Measurements from ENCODE around the gene FLOT1.

The FLOT1 gene

DNA sequence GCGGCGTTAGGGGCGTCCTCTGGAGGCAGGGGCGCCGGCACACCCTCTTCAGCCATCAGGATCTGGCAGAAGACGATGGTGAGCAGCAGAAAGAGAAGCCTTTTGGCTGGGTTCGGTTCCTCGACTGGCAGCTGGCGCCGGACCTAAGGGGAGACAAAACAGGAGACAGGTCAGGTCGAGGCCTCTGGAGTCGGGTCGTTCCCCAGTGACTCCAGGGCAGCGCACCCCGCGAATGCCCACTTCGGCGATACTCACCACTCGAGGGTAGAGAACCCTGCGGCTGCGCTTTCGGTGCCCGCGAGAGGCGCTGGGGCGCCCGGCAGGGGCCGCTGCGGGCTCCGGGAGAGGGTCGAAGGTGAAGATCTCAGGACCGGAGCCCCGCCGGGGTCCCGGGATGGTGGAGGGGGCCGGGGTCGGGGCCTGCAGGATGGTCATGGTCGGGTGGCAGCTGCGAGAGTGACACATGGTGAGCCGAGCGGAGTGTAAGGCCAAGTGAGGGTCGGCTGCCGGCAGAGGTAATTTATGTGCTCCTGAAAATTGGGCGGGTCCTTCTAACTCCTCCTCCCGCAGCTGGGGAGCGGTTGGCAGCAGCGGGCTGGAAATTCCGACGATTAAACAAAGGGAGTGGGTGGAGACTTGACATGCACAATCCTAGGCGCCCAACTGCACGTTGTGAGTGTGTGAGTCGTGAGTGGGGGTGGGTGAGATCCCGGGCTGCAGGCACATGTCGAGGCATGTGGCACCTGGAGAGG, 1.7 kb upstream of the FLOT1 start, which contains the start of gene IER3 (continued):
- TF ChIP-seq ZNF561 (tag by site-specific recombination; IDR thresholded peaks at IDR 0.05; ENCODE audit: borderline replicate concordance) (peak; percentile 99), ZNF544 (tag by site-specific recombination; IDR thresholded peaks at IDR 0.05) (no peak), ZNF560 (tag by site-specific recombination; IDR thresholded peaks at IDR 0.05; ENCODE audit: borderline replicate concordance) (no peak), ZNF48 (tag by site-specific recombination; IDR thresholded peaks at IDR 0.05) (no peak), ZNF426 (tag by site-specific recombination; IDR thresholded peaks at IDR 0.05) (no peak), ZNF341 (tag by site-specific recombination; IDR thresholded peaks at IDR 0.05; ENCODE audit: low read depth) (peak; percentile 82), ZNF621 (tag by site-specific recombination; IDR thresholded peaks at IDR 0.05) (no peak), KLF10 (tag by site-specific recombination; IDR thresholded peaks at IDR 0.05) (no peak), KLF9 (tag by site-specific recombination; IDR thresholded peaks at IDR 0.05; ENCODE audit: low read depth) (peak; percentile 74), ZNF747 (tag by site-specific recombination; IDR thresholded peaks at IDR 0.05) (no peak), ZBTB1 (tag by site-specific recombination; IDR thresholded peaks at IDR 0.05) (no peak), ZNF701 (tag by site-specific recombination; IDR thresholded peaks at IDR 0.05) (no peak), ZNF140 (tag by site-specific recombination; IDR thresholded peaks at IDR 0.05) (no peak), ZNF558 (tag by site-specific recombination; IDR thresholded peaks at IDR 0.05) (no peak), ZBTB20 (tag by site-specific recombination; IDR thresholded peaks at IDR 0.05) (peak; percentile 73; the same call in 1 of the 2 replicates), WT1 (tag by site-specific recombination; IDR thresholded peaks at IDR 0.05) (peak; percentile 69), ZNF530 (tag by site-specific recombination; IDR thresholded peaks at IDR 0.05; ENCODE audit: low read depth) (no peak), ZNF777 (tag by site-specific recombination; IDR thresholded peaks at IDR 0.05; ENCODE audit: borderline replicate concordance) (no peak), ZNF10 (tag by site-specific recombination; IDR thresholded peaks at IDR 0.05) (peak; percentile 32; the same call in 1 of the 2 replicates), ZNF121 (tag by site-specific recombination; IDR thresholded peaks at IDR 0.05) (no peak), ZNF394 (tag by site-specific recombination; IDR thresholded peaks at IDR 0.05; ENCODE audit: borderline replicate concordance) (peak; percentile 38), ZNF211 (tag by site-specific recombination; IDR thresholded peaks at IDR 0.05; ENCODE audit: low read depth) (no peak), ZNF501 (tag by site-specific recombination; IDR thresholded peaks at IDR 0.05) (no peak; the same call in 1 of the 2 replicates), ZNF623 (tag by site-specific recombination; IDR thresholded peaks at IDR 0.05) (peak; percentile 15; the same call in 1 of the 2 replicates), MYNN (tag by site-specific recombination; IDR thresholded peaks at IDR 0.05; ENCODE audit: borderline replicate concordance) (no peak), ZNF157 (tag by site-specific recombination; IDR thresholded peaks at IDR 0.05) (0 out of 2 replicates have a peak, but pooled peaks have one; percentile 28), EGR2 (tag by site-specific recombination; IDR thresholded peaks at IDR 0.05; ENCODE audit: low read depth) (peak; percentile 87), ZNF654 (tag by site-specific recombination; IDR thresholded peaks at IDR 0.05; ENCODE audit: low read depth) (no peak; the same call in 1 of the 2 replicates)
- TF ChIP-seq, protein P1, sequence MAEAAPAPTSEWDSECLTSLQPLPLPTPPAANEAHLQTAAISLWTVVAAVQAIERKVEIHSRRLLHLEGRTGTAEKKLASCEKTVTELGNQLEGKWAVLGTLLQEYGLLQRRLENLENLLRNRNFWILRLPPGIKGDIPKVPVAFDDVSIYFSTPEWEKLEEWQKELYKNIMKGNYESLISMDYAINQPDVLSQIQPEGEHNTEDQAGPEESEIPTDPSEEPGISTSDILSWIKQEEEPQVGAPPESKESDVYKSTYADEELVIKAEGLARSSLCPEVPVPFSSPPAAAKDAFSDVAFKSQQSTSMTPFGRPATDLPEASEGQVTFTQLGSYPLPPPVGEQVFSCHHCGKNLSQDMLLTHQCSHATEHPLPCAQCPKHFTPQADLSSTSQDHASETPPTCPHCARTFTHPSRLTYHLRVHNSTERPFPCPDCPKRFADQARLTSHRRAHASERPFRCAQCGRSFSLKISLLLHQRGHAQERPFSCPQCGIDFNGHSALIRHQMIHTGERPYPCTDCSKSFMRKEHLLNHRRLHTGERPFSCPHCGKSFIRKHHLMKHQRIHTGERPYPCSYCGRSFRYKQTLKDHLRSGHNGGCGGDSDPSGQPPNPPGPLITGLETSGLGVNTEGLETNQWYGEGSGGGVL (tag by site-specific recombination; IDR thresholded peaks at IDR 0.05), result no peak; the same call in 1 of the 2 replicates
- TF ChIP-seq, protein P2, sequence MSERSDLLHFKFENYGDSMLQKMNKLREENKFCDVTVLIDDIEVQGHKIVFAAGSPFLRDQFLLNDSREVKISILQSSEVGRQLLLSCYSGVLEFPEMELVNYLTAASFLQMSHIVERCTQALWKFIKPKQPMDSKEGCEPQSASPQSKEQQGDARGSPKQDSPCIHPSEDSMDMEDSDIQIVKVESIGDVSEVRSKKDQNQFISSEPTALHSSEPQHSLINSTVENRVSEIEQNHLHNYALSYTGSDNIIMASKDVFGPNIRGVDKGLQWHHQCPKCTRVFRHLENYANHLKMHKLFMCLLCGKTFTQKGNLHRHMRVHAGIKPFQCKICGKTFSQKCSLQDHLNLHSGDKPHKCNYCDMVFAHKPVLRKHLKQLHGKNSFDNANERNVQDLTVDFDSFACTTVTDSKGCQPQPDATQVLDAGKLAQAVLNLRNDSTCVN (tag by site-specific recombination; optimal IDR thresholded peaks at IDR 0.05), result peak; percentile 36
- TF ChIP-seq, protein P3, sequence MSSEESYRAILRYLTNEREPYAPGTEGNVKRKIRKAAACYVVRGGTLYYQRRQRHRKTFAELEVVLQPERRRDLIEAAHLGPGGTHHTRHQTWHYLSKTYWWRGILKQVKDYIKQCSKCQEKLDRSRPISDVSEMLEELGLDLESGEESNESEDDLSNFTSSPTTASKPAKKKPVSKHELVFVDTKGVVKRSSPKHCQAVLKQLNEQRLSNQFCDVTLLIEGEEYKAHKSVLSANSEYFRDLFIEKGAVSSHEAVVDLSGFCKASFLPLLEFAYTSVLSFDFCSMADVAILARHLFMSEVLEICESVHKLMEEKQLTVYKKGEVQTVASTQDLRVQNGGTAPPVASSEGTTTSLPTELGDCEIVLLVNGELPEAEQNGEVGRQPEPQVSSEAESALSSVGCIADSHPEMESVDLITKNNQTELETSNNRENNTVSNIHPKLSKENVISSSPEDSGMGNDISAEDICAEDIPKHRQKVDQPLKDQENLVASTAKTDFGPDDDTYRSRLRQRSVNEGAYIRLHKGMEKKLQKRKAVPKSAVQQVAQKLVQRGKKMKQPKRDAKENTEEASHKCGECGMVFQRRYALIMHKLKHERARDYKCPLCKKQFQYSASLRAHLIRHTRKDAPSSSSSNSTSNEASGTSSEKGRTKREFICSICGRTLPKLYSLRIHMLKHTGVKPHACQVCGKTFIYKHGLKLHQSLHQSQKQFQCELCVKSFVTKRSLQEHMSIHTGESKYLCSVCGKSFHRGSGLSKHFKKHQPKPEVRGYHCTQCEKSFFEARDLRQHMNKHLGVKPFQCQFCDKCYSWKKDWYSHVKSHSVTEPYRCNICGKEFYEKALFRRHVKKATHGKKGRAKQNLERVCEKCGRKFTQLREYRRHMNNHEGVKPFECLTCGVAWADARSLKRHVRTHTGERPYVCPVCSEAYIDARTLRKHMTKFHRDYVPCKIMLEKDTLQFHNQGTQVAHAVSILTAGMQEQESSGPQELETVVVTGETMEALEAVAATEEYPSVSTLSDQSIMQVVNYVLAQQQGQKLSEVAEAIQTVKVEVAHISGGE (tag by site-specific recombination; conservative IDR thresholded peaks at IDR 0.05; ENCODE audit: low read depth), result 0 out of 2 replicates have a peak, but pooled peaks have one; percentile 20
- TF ChIP-seq, protein P4, sequence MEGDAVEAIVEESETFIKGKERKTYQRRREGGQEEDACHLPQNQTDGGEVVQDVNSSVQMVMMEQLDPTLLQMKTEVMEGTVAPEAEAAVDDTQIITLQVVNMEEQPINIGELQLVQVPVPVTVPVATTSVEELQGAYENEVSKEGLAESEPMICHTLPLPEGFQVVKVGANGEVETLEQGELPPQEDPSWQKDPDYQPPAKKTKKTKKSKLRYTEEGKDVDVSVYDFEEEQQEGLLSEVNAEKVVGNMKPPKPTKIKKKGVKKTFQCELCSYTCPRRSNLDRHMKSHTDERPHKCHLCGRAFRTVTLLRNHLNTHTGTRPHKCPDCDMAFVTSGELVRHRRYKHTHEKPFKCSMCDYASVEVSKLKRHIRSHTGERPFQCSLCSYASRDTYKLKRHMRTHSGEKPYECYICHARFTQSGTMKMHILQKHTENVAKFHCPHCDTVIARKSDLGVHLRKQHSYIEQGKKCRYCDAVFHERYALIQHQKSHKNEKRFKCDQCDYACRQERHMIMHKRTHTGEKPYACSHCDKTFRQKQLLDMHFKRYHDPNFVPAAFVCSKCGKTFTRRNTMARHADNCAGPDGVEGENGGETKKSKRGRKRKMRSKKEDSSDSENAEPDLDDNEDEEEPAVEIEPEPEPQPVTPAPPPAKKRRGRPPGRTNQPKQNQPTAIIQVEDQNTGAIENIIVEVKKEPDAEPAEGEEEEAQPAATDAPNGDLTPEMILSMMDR (tag by site-specific recombination; IDR thresholded peaks at IDR 0.05), result peak; percentile 86
